Astrocyte (in vitro differentiated cells and primary cell): ENCODE data around the gene GABBR2. TPM values are rescaled to one million over a fixed set of nuclear protein-coding genes. Genes with fewer than 3 reads are reported as not detected.

Source experiments
- DNase-seq: peaks from one replicate; pipeline ENCODE4 v3.0.0-alpha.2; 2010; ENCODE audit warnings: low read depth
- FAIRE-seq: peaks from 2 replicates; lab custom pipeline; 2011; peaks lifted over from hg19 to GRCh38; lab: Jason Lieb, UNC
- H2AFZ ChIP-seq: 2 replicates; pipeline ENCODE4 v1.6.0; 2012; ENCODE audit warnings: low read depth, low read length, inconsistent platforms
- H3K27ac ChIP-seq: 2 replicates; pipeline ENCODE4 v1.5.1; 2011; ENCODE audit warnings: low read depth, low read length, inconsistent platforms
- H3K27me3 ChIP-seq: 2 replicates; pipeline ENCODE4 v1.6.0; 2011; ENCODE audit warnings: low read length, inconsistent platforms; ENCODE audit not compliant: insufficient read depth
- H3K36me3 ChIP-seq: 2 replicates; pipeline ENCODE4 v1.5.1; 2011; ENCODE audit warnings: low read length, inconsistent platforms; ENCODE audit not compliant: insufficient read depth
- H3K4me1 ChIP-seq: 2 replicates; pipeline ENCODE4 v1.5.1; 2011; ENCODE audit warnings: low read length, inconsistent platforms; ENCODE audit not compliant: insufficient read depth
- H3K4me2 ChIP-seq: 2 replicates; pipeline ENCODE4 v1.6.0; 2012; ENCODE audit warnings: low read length, inconsistent platforms
- H3K4me3 ChIP-seq: 2 replicates; pipeline ENCODE4 v1.5.1; 2011; ENCODE audit warnings: low read depth, mild to moderate bottlenecking, low read length, inconsistent platforms; ENCODE audit not compliant: insufficient read depth
- H3K79me2 ChIP-seq: 2 replicates; pipeline ENCODE4 v1.6.0; 2012; ENCODE audit warnings: mild to moderate bottlenecking, low read length, inconsistent platforms; ENCODE audit not compliant: insufficient read depth
- H3K9ac ChIP-seq: 2 replicates; pipeline ENCODE4 v1.6.0; 2012; ENCODE audit warnings: mild to moderate bottlenecking, low read length, inconsistent platforms
- H3K9me3 ChIP-seq: 2 replicates; pipeline ENCODE4 v1.5.1; 2012; ENCODE audit warnings: low read depth, mild to moderate bottlenecking, low read length, inconsistent platforms; ENCODE audit not compliant: insufficient read depth
- H4K20me1 ChIP-seq: 2 replicates; pipeline ENCODE4 v1.6.0; 2012; ENCODE audit warnings: low read length, inconsistent platforms; ENCODE audit not compliant: insufficient read depth
- H3K27ac Mint-ChIP-seq: one replicate; pipeline ENCODE4 v1.8.0; 2021; ENCODE audit warnings: mild to moderate bottlenecking, mixed read lengths; ENCODE audit not compliant: unreplicated experiment
- H3K27me3 Mint-ChIP-seq: one replicate; pipeline ENCODE4 v1.8.0; 2021; ENCODE audit warnings: low read depth, mixed read lengths; ENCODE audit not compliant: unreplicated experiment
- H3K36me3 Mint-ChIP-seq: one replicate; pipeline ENCODE4 v1.8.0; 2021; ENCODE audit warnings: low read depth, mixed read lengths; ENCODE audit not compliant: unreplicated experiment
- H3K4me1 Mint-ChIP-seq: one replicate; pipeline ENCODE4 v1.8.0; 2021; ENCODE audit warnings: low read depth, mixed read lengths; ENCODE audit not compliant: unreplicated experiment
- H3K4me3 Mint-ChIP-seq: one replicate; pipeline ENCODE4 v1.8.0; 2021; ENCODE audit warnings: mild to moderate bottlenecking, moderate library complexity, mixed read lengths; ENCODE audit not compliant: unreplicated experiment
- H3K9me3 Mint-ChIP-seq: one replicate; pipeline ENCODE4 v1.8.0; 2021; ENCODE audit warnings: mild to moderate bottlenecking, mixed read lengths; ENCODE audit not compliant: unreplicated experiment
- EZH2 ChIP-seq: IDR thresholded peaks from 2 replicates; pipeline ENCODE4 v1.6.1; 2012; ENCODE audit warnings: mild to moderate bottlenecking, low read length, inconsistent platforms; ENCODE audit not compliant: insufficient read depth
- total RNA-seq: library from RNA; stranded (reverse); gene quantifications from 2 replicates; pipeline ENCODE4 v1.2.1, GENCODE V29; 2021
- TF ChIP-seq, protein P1 (sequence below): IDR thresholded peaks from 2 replicates; pipeline ENCODE4 v1.5.1; 2011; ENCODE audit warnings: low read depth, mild to moderate bottlenecking, inconsistent platforms, low read length, moderate library complexity; ENCODE audit not compliant: insufficient read depth

GABBR2 gene
- total RNA-seq, 1 donor from 2014 or later, result 2.0 TPM

- no peaks in the 10 kb centered on the region for H3K36me3 ChIP-seq
- FAIRE-seq (no peak), DNase-seq (no peak)
- H3K27ac Mint-ChIP-seq, result no peak overlapping the region
- no peaks in the 10 kb centered on the region for H3K4me1 ChIP-seq
- peaks cover 1% of the 10 kb centered on the region for H3K9me3 Mint-ChIP-seq
- H3K27me3 ChIP-seq, result peaks cover 16% of the 10 kb centered on the region
- H3K27ac ChIP-seq, result no peak overlapping the region
- H3K9me3 ChIP-seq, result no peaks in the 10 kb centered on the region
- no peak overlapping the region for H3K4me3 ChIP-seq
- peaks cover 44% of the 10 kb centered on the region for H3K27me3 Mint-ChIP-seq
- TF ChIP-seq, protein P1, sequence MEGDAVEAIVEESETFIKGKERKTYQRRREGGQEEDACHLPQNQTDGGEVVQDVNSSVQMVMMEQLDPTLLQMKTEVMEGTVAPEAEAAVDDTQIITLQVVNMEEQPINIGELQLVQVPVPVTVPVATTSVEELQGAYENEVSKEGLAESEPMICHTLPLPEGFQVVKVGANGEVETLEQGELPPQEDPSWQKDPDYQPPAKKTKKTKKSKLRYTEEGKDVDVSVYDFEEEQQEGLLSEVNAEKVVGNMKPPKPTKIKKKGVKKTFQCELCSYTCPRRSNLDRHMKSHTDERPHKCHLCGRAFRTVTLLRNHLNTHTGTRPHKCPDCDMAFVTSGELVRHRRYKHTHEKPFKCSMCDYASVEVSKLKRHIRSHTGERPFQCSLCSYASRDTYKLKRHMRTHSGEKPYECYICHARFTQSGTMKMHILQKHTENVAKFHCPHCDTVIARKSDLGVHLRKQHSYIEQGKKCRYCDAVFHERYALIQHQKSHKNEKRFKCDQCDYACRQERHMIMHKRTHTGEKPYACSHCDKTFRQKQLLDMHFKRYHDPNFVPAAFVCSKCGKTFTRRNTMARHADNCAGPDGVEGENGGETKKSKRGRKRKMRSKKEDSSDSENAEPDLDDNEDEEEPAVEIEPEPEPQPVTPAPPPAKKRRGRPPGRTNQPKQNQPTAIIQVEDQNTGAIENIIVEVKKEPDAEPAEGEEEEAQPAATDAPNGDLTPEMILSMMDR, result no peak
- no peak for TF ChIP-seq EZH2
- no peaks in the 10 kb centered on the region for H3K79me2 ChIP-seq
- peaks cover 2% of the 10 kb centered on the region for H3K36me3 Mint-ChIP-seq
- no peak overlapping the region for H3K4me2 ChIP-seq
- H2AFZ ChIP-seq, result no peak overlapping the region
- H3K4me1 Mint-ChIP-seq, result no peaks in the 10 kb centered on the region
- H4K20me1 ChIP-seq, result no peaks in the 10 kb centered on the region
- no peak overlapping the region for H3K9ac ChIP-seq
- H3K4me3 Mint-ChIP-seq, result no peak overlapping the region
Observed at GRCh38 chr9:98642661-98643312, 65.9 kb downstream of the GABBR2 start.

GRCh38 chr9:98641695-98642094, 67.0 kb downstream of the GABBR2 start:
- H4K20me1 ChIP-seq, result no peaks in the 10 kb centered on the region
- TF ChIP-seq, protein P1, result no peak
- TF ChIP-seq EZH2, result no peak
- H3K27me3 ChIP-seq, result peaks cover 10% of the 10 kb centered on the region
- Mint-ChIP-seq H3K9me3 (peaks cover 1% of the 10 kb centered on the region), H3K36me3 (peaks cover 2% of the 10 kb centered on the region), H3K4me1 (no peaks in the 10 kb centered on the region), H3K4me3 (no peak overlapping the region), H3K27ac (no peak overlapping the region), H3K27me3 (peaks cover 40% of the 10 kb centered on the region)
- no peaks in the 10 kb centered on the region for H3K9me3 ChIP-seq
- FAIRE-seq (no peak), DNase-seq (no peak)
- H3K79me2 ChIP-seq, result no peaks in the 10 kb centered on the region
- H3K4me3 ChIP-seq, result no peak overlapping the region
- no peak overlapping the region for H3K4me2 ChIP-seq
- no peaks in the 10 kb centered on the region for H3K36me3 ChIP-seq
- H2AFZ ChIP-seq, result no peak overlapping the region
- no peak overlapping the region for H3K27ac ChIP-seq
- H3K9ac ChIP-seq, result no peak overlapping the region
- no peaks in the 10 kb centered on the region for H3K4me1 ChIP-seq

DNA sequence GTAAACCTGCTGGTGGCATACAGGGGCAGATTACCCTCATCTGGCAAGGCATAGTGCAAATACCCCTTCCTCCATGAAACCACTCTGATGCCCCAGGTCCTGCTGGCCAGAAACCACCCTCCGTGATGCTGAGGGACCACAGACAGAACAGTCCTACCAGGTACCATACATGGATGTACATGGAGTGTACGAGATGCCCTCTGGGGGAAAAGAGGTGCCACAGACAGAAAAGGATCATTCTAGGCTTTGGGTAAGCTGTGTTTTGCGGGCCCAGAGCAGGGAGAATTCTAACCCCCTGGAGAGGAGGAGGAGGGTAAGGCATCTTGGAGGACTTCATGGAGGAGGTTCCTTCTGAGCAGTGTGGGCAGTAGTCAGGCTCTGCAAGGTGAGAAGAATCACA, 68.3 kb downstream of the GABBR2 start:
- FAIRE-seq (no peak), DNase-seq (no peak)
- H3K36me3 ChIP-seq, result no peaks in the 10 kb centered on the region
- Mint-ChIP-seq H3K4me3 (no peak overlapping the region), H3K27ac (no peak overlapping the region), H3K4me1 (no peaks in the 10 kb centered on the region), H3K27me3 (peaks cover 30% of the 10 kb centered on the region), H3K36me3 (peaks cover 2% of the 10 kb centered on the region), H3K9me3 (peaks cover 1% of the 10 kb centered on the region)
- no peaks in the 10 kb centered on the region for H3K9me3 ChIP-seq
- peaks cover 10% of the 10 kb centered on the region for H3K27me3 ChIP-seq
- H3K4me3 ChIP-seq, result no peak overlapping the region
- no peak overlapping the region for H2AFZ ChIP-seq
- no peaks in the 10 kb centered on the region for H3K79me2 ChIP-seq
- H3K4me1 ChIP-seq, result no peaks in the 10 kb centered on the region
- H3K4me2 ChIP-seq, result no peak overlapping the region
- no peak overlapping the region for H3K9ac ChIP-seq
- H3K27ac ChIP-seq, result no peak overlapping the region
- TF ChIP-seq, protein P1, result no peak
- TF ChIP-seq EZH2, result no peak
- H4K20me1 ChIP-seq, result no peaks in the 10 kb centered on the region
